Measurements from ENCODE around the gene KRT33A.

The KRT33A gene

DNA sequence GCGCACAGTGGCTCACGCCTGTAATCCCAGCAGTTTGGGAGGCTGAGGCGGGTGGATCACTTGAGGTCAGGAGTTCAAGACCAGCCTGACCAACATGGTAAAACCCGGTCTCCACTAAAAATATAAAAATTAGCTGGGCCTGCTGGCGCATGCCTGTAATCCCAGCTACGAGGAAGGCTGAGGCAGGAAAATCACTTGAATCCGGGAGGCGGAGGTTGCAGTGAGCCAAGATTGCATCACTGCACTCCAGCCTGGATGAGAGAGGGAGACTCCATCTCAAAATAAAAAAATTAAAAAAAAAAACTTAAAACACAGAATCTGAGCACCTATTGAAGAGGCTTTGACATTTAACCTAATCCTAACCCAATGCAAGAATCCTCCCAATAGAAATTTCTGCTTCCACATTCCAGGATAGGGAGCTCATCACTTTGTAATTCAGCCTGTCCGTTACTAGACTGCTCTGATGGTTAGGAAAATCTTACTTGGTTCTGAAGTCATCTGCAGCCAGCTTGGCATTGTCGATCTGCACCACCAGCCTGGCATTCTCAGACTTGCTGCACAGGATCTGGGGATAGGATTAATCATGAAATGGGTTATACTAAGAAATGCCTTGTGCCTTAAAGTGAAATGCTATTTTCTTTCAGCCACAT lies 16.9 kb upstream of the KRT33A start:
- TF ChIP-seq, protein P1, sequence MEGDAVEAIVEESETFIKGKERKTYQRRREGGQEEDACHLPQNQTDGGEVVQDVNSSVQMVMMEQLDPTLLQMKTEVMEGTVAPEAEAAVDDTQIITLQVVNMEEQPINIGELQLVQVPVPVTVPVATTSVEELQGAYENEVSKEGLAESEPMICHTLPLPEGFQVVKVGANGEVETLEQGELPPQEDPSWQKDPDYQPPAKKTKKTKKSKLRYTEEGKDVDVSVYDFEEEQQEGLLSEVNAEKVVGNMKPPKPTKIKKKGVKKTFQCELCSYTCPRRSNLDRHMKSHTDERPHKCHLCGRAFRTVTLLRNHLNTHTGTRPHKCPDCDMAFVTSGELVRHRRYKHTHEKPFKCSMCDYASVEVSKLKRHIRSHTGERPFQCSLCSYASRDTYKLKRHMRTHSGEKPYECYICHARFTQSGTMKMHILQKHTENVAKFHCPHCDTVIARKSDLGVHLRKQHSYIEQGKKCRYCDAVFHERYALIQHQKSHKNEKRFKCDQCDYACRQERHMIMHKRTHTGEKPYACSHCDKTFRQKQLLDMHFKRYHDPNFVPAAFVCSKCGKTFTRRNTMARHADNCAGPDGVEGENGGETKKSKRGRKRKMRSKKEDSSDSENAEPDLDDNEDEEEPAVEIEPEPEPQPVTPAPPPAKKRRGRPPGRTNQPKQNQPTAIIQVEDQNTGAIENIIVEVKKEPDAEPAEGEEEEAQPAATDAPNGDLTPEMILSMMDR (IDR thresholded peaks at IDR 0.05; ENCODE audit: control extremely low read depth, extremely low read depth, low read depth, missing control alignments), result no peak
- DNase-seq (ENCODE audit: extremely low spot score), result no peak
- CTCF ChIA-PET, result no interaction called here
- POLR2A ChIA-PET, result no interaction called here

DNA sequence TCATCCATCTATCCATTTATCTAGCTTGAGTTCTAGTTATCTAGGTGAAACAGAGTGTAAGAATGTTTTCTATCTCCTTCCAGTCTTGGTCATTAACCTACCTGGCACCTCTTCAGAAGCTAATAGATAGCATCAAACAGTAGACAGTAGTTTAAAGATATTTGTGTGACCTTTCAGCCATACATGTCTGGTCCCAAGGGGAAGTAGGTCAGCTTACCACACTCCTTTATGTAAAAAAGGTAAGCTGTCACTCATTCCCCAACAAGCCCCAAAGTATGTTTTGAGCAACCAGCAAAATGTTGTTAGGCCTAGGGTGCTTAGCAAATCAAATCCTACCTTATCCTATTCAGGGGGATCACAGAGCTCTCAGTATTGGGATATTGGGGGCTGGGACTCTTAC lies 15.4 kb upstream of the KRT33A start:
- TF ChIP-seq, protein P1 (IDR thresholded peaks at IDR 0.05; ENCODE audit: control extremely low read depth, extremely low read depth, low read depth, missing control alignments), result no peak
- no peak for DNase-seq (ENCODE audit: extremely low spot score)
- ChIA-PET POLR2A (no interaction called here), CTCF (interaction anchor here (1.1 kb wide), 1 partner anchor 14 kb away, joined by 3 read pairs; no protein-coding TSS in a partner anchor)

DNA sequence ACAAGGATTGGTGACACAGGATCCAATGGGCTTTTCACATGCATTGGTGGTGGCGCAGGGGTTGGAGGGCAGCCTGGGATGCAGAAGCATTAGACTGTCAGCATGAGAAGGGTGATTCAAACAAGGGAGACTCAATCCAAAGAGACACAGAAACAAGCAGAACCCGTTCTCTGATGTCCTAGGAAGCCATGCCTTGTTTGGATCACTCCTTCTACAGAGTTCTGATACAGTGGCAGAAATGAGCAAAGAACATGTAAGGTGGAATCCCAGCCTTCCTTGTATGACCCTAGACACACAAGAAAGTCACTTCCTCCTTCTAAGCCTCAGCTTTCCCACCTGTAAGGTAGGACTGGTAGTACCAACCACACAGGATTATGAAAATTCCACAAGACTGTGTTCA lies 13.3 kb upstream of the KRT33A start:
- no peak for DNase-seq (ENCODE audit: extremely low spot score)
- TF ChIP-seq, protein P1 (IDR thresholded peaks at IDR 0.05; ENCODE audit: control extremely low read depth, extremely low read depth, low read depth, missing control alignments), result no peak
- POLR2A ChIA-PET, result no interaction called here
- CTCF ChIA-PET, result no interaction called here

DNA sequence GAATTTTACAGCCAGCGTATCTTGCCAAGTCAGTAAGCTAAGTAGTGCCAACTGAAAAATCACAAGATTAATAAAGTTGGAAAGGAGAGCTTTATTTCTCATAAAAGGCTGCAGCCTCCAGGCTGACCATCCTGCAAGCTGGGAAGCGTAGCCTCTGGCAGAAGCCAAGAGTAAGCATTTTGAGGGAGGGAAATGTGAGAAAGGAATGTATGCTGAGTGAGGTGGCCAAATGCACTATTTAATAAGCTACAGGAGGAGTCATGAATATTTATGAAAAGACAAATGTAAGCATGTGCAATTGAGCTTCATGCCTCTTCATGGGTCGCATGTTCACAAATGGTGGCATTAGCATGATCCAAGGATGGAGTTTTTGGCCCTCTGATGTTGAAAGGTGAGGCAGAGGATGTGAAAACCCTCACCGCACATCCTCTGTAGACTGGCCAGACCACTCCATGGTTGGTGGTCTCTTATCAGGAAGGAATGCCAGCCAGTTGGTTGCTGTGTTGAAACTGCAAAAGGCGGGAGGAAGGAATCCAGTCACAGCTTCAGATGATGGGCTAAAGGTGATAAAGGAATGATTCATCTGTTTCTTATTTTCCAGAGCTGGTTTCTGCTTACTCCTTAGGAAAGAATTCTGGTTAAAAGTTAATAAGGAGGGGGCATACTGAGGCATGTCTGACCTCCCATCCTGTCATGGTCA lies 9.8 kb upstream of the KRT33A start:
- TF ChIP-seq, protein P1 (IDR thresholded peaks at IDR 0.05; ENCODE audit: control extremely low read depth, extremely low read depth, low read depth, missing control alignments), result no peak
- POLR2A ChIA-PET, result no interaction called here
- DNase-seq (ENCODE audit: extremely low spot score), result no peak
- CTCF ChIA-PET, result no interaction called here

DNA sequence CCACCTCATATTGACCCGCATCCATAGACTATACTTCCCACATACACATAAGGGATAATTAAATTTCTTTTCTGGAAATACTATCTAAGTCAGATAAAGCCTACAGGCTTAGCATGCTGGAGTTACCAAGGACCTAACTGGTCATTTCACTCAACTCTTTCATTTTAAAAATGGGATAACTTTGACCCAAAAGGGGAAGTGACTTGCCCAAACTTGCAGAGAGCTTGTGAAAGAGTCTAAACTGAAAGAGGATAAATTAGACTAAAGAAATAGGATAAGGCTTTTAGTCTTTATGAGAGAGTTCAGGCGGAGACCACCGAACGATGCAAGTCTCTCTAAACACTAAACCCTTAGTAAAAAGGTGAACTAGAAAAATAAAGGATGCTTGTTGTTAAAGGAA lies 3.9 kb upstream of the KRT33A start:
- POLR2A ChIA-PET, result no interaction called here
- TF ChIP-seq, protein P1 (IDR thresholded peaks at IDR 0.05; ENCODE audit: control extremely low read depth, extremely low read depth, low read depth, missing control alignments), result no peak
- CTCF ChIA-PET, result interaction anchor here (2.3 kb wide), 1 partner anchor 15 kb away, joined by 11 read pairs; the partner anchor contains the start of gene KRT33B
- DNase-seq (ENCODE audit: extremely low spot score), result no peak

DNA sequence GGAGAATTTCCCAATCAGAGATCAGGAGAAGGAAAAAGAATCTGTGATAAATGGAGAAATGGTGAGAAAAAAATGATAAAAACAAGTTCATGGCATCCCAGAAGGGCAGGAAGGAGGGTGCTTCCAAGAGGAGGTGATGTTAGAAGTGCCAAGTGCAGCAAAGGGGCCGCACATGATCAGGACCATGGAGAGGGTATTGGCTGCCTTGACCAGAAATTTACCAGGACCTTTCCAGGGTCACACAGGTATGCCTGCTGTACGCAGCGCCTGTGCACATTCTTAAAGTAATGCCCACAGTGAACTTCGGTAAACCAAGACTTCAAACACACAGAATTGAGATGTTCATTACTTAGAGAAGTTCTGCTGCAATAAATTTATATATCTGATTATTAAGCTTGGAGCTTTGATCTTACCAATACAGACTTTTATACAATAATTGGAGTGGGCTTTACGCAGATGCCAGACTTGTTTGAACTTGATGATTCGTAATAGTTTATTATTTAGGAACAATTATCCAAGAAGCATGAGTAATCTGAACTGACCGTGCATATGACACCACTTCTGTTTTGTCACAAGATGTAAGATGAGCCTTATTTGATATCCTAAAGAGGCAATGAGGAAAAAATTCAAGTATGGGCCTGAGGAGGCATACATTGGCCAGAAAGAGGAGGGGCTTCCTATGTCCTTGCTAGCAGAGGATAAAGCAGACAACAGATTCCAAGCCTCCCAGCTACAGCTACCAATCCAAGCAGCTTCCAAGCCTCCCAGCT lies 2.2 kb upstream of the KRT33A start:
- TF ChIP-seq, protein P1 (IDR thresholded peaks at IDR 0.05; ENCODE audit: control extremely low read depth, extremely low read depth, low read depth, missing control alignments), result no peak
- CTCF ChIA-PET, result interaction anchor here (1.0 to 1.3 kb wide), 2 partner anchors 13 to 30 kb away, joined by 3 read pairs; no protein-coding TSS in a partner anchor
- POLR2A ChIA-PET, result no interaction called here
- DNase-seq (ENCODE audit: extremely low spot score), result no peak

Measured in GM10248 (cell line).